NCI-H82 (cell line): ENCODE measurements around the gene PDE1C.

Source experiments
- DNase-seq: peaks from one replicate; lab custom pipeline; 2025; lab: John Stamatoyannopoulos, UW

Gene PDE1C

DNA sequence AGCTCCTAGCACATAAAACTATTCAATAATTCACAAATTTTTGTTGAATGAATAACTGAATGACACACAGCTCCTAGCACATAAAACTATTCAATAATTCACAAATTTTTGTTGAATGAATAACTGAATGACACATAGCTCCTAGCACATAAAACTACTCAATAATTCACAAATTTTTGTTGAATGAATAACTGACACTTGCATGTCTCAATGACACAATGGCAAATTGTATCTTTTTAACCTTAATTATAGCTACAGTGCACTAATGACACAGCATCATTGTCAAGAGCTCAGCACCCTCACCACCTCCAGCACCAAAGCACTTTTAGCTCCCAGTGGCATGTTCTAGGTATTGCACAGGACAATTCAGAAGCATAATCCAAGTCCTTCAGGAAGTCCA, 131.6 kb downstream of the PDE1C start:
- DNase-seq, result no peak

DNA sequence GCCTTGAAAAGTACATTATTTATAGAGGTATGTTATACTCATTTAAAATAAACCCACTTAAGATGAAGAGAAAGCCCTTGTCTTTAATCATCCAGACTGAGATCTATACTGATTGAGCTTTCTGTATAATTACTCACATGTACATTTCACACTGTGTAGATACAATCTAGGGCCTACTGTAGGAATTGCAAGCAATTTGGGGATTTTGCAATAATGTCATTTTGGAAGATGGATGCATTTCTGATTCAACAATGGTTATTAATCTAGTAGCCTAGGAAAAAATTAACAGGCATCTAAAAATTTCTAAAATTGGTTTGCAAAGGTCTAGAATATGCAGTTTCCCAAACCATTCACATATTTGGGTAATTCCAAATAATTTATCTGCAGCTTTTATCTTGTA, 132.2 kb downstream of the PDE1C start:
- DNase-seq, result no peak

DNA sequence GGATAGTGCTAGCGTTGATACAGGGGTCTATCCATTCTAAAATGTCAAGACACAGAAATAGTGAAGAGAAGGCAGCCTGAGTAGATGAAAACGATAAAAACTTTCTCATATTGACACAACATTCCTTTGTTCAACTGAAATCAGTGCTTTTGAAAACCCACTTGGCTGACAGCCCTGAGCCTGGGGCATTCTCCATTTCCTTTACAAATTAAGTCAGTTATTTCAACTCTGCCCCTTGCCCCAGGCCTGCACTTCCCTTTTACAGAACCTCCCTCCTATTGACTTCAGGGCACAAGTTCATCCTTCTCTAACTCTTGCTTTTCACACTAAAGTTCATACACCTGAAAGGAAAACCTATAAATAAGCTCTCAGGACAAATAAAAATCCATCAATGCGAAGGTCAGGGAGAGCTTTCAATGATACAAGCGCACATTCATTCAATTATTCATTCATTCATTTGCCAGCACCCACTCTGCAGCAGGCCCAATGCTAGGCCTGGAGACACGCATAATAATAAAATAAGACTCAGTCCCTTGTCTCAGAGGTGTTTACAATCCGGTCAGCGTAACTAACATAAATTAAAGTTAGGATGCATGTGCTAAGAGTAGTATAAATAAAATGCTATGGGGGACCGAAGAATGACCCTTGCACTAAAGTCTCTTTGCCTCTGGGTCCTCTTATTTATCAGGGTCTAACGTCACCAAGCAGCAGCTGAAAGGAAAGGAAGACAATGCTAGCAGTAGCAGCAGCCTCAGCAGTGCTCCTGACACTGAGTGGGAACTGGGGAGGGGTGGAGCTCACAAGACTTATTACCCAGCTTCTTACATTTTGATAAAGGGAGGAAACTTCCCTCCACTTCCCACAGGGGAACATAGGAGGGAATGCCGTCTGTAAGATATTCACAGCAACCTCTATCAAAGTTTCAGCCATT, 134.8 kb downstream of the PDE1C start:
- DNase-seq, result no peak

GRCh38 chr7:31934551-31934950, 135.7 kb downstream of the PDE1C start:
- DNase-seq, result no peak

- DNase-seq, result no peak
These were observed 136.7 kb downstream of the PDE1C start for GRCh38 chr7:31933481-31933880.

DNA sequence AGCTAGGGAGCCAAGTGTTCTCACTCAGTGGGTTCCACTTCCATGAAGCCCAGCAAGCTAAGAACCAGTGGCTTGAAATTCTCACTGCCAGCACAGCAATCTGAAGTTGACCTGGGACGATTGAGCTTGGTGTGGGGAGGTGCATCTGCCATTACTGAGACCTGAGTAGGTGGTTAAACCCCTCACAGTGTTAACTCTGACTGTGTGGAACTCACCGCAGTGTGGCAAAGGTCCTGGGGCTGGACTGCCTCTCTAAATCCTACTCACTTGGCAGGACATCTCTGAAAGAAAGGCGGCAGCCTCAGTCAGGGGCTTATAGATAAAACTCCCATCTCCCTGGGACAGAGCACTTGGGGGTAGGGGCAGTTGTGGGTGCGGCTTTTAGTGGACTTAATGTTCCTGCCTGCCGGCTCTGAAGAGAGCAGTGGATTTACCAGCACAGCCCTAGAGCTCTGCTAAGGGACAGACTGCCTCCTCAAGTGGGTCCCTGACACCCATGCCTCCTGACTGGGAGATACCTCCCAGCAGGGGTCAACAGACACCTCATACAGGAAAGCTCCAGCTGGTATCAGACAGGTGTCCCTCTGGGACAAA, 143.1 kb downstream of the PDE1C start:
- no peak for DNase-seq

DNA sequence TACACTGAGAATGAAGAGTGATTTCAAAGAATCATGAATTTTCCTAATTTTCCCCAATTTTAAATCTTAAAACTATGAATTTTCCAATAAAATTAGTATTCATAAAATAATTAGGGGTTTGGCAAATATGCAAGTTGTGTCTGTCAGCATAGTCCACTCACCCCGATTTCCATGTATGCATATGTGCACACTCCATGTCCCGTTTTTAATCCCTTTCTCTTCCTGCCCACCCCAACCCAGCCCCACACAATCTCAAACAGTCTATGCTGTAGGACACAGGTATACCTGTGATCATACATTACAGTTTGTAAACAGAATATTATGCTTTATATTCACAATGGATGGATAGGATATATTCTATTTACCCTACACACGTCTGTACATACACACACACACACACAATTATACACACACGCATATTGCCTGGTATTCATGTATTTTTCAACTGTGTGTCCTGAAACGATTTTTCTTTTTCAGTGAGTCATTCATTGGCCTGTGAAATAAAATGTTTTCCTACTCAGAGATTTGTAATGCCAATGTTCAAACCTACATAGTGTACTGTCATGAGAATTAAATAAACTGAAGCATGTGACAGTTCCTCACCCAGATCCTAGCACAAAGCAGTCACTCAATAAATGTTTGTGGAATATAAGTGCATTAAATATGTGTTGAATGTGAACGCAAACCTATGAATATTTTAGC, 144.3 kb downstream of the PDE1C start:
- DNase-seq, result no peak

GRCh38 chr7:31924251-31924650, 146.0 kb downstream of the PDE1C start:
- no peak for DNase-seq

- DNase-seq, result no peak
These were observed 147.4 kb downstream of the PDE1C start for GRCh38 chr7:31922848-31923247.

GRCh38 chr7:31921047-31921446, 149.2 kb downstream of the PDE1C start:
- no peak for DNase-seq

GRCh38 chr7:31919678-31920369, 150.4 kb downstream of the PDE1C start:
- DNase-seq, result no peak

GRCh38 chr7:31918706-31919393, 151.4 kb downstream of the PDE1C start:
- DNase-seq, result no peak

- DNase-seq, result no peak
These were observed 153.0 kb downstream of the PDE1C start for GRCh38 chr7:31917256-31917655.

- DNase-seq, result no peak
These were observed 160.0 kb downstream of the PDE1C start for GRCh38 chr7:31910191-31910590.

DNA sequence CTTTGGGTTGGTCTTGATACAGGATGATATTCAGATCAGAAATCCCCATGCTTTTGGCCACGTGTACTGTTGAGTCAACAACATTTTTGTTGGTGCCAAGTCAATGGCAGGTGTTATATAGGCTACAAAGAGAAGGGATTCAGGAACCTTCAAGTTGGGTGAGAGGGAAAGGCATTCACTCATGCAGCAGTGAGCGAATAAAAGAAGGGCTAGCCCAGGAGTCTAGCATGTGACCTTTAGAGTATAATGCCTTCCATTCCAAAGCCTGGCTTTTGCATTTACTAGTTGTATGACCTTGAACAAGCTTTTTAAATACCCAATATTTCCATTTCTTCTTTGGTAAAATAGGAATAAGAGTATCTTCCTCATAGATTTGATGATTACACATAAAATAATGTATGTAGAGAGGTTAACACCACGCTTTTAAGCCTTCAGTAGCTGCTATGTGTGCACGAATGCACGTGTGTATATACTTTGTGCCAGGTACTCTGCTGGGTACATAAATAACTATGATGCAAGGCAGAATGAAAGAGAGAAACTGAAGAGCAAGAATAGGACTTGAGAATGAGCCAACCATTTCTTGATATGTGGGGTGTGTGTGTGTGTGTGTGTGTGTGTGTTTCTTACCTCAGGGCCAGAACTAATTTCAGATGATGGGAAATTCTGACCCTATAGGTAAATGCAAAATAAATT, 163.6 kb downstream of the PDE1C start:
- DNase-seq, result no peak

GRCh38 chr7:31903962-31904361, 166.2 kb downstream of the PDE1C start:
- DNase-seq, result no peak

DNA sequence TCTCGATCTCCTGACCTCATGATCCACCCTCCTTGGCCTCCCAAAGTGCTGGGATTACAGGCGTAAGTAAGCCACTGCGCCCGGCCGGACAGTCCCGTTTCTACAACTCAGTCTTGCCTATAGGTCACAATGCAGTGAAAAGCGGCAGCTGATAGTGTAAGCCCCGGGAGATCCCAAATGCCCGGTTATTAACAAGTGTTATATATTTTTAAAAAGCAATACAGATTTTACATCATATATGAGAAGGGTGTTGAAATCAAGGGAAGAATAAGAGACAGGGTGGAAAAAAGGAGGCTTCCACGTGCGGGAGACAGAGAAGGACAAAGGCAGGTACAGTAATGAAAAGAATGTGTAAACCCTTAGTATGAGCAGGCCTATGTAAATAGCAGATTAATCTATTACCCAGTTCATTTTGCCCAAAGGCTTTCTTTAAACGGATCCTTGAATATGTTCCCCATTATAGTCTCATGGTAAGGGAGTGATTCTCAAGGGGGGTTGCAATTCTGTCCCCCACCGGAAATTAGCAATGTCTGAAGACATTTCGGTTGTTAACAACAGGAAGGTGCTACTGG, 170.8 kb downstream of the PDE1C start:
- DNase-seq, result no peak

GRCh38 chr7:31896925-31897324, 173.3 kb downstream of the PDE1C start:
- peak; percentile 74 for DNase-seq

GRCh38 chr7:31894308-31894707, 175.9 kb downstream of the PDE1C start:
- no peak for DNase-seq

- DNase-seq, result no peak
These were observed 176.8 kb downstream of the PDE1C start for GRCh38 chr7:31893365-31893764.
